H4 (cell line): ENCODE measurements around the gene BRSK1. TPM values are rescaled to one million over a fixed set of nuclear protein-coding genes. Genes with fewer than 3 reads are reported as not detected.
A peak's percentile ranks its signal among the peaks of the same experiment; 100 is the strongest.

ENCODE experiments used
- DNase-seq: peaks from one replicate; pipeline ENCODE4 v3.0.0-alpha.2; 2015; ENCODE audit warnings: low spot score
- total RNA-seq: library from RNA; depleted of rRNA; stranded (reverse); fragments of >200 nt; shearing (Covaris generic); gene quantifications from 2 replicates; pipeline ENCODE4 v1.2.3, GENCODE V29; 2014

Gene BRSK1
- total RNA-seq, 1 experiment from 2014 or later = 4.6 TPM

DNA sequence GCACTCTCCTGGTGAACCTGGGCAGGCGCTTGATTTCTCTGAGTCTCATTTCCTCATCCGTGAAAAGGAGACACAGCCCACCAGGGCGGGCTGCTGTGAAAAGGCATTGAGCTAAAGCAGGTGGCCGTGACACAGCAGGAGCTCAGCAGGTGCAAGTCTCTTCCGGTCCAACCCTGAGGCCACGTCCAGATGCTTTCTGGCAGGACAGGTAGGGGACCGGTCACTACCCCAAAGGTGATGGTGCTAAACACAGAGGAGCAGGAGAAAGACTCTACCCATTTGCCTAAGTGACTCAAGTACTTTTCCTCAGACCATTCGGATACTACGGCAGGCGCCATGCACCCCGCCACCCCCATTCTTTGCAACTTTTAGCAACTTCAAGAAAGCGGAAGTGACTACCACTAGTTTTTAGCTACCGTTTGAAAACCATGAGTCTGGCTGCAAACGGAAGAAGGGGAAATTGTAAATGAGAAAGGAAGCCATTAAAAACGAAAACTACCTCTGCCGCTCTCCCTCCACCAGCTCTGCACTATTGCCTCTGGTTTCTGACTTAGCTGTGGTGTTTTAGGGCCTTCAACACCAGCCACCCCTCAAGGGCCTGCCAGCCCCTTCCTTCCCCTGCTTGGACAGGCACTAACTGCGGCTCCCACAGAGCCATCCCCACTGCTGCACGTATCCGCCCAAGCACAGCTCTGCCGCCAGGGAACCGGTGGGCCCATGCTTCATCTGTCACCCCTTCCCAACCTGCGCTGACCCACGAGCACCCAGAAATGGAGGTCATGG, 29.8 kb upstream of the BRSK1 start:
- no peak for DNase-seq

DNA sequence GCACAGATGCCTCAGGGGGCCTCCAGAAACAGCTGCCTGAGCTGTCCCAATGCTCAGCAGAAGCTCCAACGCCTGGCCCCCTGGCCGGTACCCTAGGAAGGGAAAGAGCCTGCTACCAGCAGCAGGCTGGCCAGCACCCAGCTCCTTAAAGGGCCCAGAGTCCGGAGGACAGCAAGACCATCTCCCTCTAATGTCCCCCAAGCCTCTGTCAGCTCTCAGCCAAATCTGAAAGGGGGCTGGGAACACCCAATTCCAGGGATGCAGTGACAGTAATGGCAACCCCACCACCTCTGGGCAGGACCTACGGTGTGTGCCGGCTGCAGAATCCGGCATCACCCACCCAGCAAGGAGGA, 29.2 kb upstream of the BRSK1 start:
- no peak for DNase-seq

DNA sequence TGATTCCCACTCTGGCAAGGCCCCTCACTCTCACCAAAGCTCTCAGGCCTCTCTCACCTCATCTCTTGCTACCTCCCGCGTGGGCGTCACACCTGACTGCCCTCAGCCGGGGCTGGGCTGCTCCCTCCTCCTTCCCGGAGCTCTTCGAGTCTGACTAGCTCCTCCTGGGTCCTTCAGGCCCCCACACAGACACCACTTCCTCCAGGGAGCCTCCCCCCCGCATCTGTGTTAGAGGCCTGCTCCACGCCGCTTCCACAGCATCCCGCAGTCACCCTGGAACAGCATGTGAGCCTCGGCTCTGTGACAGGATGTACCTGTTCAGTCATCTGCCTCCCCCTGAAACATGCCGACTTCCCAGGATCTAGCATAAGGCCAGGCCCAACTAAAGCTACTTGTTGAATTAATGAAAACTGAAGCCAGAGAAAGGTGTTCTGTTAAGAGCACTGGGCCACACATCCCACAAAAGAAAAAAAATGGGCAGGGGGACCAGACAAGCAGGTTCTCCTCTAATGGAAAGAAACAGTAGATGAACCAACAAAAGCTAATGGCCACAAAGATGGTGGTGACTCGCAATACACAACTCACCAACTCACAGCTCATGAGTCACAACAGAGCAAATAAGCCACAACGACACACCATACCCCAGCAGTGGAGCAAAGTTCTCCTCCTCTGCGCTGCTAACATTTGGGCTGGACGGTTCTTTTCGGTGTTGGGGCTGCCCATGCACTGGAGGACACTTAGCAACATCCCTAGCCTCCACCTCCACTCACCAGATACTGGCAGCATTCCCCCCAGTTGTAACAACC, 28.0 kb upstream of the BRSK1 start:
- DNase-seq = no peak

DNA sequence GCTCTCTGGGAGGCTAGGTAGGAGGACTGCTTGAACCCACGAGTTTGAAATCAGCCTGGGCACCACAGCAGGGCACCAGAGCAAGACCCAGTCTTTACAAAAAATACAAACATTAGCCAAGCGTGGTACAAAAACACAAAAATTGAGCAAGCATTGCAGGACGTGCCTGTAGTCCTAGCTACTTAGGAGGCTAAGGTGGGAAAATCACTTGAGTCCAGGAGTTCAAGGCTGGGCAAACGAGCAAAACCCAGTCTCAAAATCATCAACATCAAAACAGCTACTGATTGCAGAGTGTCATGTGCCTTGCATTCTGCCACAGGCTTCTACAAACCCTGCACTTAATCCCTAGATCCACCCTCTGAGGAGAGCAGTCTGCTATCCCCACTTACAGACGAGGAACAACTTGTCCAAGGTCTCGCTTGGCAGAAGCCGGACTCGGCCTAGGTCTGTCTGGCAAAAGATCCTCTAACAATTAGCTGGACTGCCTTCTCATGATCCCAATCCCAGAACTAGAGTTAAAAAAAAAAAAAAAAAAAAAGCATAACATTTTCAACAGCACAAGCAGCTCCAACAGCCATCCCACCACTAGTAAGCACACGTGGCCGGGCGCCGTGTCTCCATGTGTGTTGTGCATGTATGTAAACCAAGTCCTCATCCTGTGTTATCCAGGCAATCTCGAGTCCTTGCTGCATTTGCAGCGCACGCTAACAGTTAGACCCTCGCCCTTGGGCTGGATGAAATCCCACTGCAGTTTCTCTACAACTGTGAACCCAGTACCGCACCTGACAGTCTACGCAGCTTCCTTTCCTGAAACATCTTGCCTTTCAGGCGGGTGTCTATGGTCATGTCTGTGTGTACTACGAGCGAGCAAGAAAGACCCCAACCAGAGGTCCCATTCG, 27.0 kb upstream of the BRSK1 start:
- DNase-seq = no peak

DNA sequence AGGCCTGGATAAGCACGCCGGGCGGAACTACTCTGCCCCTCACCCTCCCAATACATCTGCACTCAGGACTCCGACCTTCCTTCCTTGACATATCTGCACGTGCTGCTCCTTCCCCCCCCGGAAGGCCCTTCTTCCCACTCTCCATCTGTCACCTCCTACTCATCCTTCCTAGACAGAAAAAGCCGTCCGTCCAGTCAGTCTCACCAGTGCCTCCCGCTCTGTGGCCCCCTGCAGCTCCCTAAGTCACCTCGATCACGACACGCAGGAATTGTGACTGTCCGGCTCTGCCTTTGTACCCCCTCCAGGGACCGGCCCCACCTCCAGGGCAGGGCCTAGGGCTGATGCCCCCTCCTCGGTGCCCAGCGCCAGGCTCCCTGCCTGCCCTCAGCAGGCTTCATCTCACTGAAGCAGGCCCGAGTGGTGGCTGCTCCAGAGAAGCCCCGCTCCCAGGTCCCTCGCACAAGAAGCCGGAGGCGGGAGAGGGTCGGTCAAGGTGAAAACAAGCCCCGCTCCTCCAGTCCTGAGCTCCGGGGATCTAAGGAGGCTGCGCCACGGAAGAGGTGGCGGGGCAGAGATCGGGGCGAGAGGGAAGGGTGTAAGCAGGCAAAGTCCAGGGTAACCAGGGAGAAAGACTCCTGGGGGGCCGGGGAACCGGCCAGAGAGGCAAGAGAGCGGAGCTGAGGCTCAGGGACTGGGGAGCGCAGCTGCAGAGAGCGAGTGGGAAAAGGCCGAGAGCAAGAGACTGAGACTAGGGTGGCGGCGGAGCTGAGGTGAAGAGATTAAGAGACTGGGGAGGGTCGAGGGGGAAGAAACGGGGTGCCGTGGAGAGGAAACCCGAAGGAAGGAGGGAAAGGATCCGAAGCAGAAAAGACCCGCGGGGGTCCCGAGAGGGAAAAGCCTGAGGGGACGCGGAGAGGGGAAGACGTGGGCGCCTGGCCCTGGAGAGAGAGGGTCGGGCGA, 26.1 kb upstream of the BRSK1 start:
- DNase-seq = no peak

DNA sequence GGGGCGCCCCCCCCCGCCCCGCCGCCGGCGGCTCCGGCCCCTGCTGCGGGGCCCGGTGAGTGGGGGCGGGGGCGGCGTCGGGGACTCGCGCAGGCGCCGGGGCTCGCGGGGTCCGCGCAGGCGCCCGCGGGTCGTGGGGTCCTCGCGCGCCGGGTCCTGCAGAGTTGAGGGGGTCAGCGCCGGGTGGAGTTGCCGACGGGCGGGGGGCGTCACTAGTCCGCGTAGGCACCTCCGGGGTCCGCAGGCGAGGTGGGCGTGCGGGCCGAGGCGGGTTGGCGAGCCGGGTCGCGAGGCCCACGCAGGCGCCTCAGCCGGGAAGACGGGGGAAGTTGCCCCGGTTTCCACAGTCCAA, 25.3 kb upstream of the BRSK1 start:
- no peak for DNase-seq

DNA sequence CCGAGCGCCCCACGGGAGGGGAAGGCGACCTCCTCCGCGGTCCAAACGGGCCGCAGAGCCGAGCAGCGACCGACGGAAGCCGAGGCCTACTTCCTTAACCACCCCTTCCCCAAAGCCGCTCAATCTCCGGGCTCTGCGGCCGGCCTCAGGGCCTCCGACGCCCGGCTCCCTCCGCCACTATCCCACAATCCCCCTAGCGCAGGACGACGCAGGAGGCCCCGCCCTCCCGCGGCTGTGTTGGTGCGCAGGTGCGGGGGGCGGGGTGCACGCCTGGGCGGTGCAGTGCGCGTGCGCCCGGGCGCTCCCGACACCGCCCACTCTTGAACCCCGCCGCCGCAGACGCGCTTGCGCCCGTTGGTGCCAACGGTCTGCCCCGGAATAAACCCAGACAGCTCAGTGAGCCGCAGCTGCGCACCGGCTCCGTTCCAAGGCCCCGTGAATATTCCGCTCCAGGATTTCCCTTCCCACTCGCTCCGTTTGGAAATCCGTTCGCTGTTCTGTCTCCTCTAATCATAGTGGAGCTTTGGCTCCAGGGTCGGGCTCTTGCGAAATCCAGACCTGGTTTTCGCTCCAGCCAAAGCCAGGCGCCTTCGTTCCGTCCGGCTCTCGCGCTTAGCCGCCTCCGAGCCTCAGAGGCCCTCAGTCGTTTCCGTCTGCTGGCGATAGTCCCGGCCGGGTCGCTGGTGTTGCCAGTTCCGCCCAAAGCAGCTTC, 24.8 kb upstream of the BRSK1 start, which contains the start of gene PPP6R1:
PPP6R1 (minus strand) TSS at position 190 of the 712 bp plus-strand sequence. CDS start 11,914 bp downstream, outside the sequence.
- DNase-seq = peak; percentile 100

DNA sequence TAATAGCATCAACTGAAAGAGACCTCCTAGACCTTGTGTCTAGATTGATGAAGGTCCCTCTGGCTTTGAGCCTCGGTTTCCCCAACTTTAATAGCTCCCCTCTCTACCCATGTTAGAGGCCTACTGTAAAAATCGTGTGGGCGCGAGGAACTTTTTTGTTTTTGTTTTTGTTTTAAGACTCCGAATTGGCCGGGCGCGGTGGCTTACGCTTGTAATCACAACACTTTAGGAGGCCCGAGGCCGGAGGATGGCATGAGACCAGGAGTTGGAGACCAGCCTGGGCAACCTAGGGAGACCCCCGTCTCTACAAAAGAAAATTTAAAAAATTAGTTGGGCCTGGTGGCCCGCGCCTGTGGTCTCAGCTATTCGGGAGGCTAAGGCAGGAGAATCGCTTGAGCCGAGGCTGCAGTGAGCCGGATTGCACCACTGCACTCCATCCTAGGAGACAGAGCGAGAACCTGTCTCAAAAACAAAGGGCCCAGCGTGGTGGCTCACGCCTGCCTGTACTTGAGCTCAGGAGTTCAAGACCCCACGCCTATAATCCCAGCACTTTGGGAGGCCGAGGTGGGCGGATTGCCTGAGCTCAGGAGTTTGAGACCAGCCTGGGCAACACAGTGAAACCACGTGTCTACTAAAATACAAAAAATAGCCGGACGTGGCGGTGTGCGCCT, 24.1 kb upstream of the BRSK1 start:
- no peak for DNase-seq

DNA sequence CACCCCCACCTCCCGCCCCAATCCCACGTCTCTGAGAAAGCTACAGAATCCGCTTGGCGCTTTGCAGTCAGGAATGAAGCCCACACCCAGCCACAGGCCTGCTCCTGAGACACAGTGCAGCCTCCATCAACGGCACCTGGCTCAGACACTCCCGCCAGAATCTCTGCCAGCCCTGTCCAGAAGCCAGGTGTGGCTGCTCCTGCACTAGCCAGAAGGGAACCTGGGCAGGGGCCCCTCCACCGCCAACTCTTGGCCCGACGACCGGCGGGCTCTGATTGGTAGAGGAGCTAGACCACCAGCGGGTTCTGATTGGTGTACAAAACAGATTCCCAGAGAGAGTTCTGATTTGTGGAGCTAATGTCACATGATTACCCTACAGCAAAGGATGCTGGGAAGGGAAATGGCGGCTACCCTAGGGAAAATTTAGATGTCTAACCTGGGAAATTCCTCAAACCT, 22.1 kb upstream of the BRSK1 start:
- no peak for DNase-seq

DNA sequence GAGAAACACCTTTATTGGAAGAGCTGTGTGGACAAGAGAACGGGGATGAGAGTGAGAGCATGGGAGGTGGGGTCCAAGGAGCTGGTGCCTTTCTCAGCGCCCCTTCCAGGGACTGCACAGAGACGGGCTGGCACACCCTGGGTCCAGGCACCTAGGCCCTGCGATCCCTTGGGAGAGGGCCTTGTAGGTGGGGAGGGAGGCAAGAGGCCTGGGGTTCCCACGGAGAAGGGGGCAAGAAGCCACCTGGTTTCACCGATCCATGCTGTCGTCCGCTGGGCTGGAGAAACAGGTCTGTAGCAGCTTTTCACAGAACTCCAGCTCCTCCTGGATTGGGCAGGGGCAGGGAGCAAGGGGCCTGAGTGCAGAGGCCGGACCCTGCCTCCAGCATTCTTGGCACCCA, 21.4 kb upstream of the BRSK1 start:
- DNase-seq = no peak

DNA sequence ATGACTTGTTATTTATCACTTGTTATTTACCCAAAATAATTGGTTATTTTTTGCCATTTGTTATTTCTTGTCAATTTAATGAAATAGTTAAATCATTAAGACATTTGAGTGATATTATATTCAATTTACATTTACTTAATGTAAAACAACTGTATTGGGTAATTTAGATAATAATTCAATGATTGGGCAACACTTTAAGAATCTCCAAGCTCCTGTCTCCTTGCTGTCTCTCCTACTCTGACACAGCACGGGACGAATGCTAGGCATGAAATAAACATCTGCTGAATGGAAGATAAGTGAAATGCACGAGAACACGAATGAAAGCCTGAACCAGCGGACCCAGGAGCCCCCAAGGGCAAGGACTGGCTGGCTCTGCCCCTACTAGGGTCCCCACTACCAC, 19.3 kb upstream of the BRSK1 start:
- no peak for DNase-seq

DNA sequence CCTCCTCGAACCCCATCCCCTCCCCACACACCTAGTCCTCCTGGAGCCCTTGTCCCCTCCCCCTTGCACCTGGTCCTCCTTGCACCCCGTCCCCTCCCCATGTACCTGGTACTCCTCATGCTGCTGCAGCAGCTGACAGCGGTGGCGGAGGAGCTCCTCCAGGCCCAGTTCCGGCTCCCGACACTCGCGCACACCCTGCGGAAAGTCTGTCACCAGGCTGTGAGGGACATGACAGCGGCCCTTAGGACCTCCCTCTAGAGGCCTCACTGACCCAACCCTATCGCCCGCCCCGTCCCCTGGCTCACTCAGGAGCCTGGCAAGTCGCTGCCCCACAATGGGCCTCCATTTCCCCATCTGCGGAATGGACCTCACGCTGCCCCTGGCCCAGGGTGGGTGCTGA, 18.6 kb upstream of the BRSK1 start:
- DNase-seq = no peak

DNA sequence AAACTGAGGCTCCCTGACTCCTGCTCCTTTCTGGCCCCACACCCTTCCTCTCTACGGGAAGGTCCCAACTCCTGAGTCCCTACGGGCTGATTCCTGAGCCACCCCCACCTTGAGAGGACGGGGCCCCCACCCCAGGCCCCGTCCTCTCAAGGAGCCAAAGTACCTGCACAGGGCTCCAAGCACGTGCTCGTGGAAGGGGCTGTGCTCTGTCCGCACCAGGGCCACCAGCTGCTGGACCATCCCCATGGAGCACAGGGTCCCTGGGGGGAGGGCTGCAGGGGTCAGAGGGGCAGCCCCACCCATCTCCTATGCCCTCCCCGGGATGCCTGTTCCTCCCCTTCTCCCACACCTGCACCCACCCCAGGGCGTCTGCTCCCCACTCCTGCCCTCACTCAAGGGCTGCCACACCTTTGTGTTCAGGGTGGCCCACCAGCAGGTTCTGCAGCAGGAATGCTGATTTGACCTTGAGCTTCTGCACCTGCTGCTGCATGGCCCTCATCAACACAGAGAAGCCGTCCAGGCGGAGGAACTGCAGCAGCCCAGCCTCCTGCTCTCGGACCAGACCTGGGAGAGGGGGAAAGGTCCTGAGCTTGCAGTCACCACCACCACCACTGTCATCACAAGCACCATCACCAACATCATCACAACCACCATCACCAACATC, 17.9 kb upstream of the BRSK1 start:
- no peak for DNase-seq

DNA sequence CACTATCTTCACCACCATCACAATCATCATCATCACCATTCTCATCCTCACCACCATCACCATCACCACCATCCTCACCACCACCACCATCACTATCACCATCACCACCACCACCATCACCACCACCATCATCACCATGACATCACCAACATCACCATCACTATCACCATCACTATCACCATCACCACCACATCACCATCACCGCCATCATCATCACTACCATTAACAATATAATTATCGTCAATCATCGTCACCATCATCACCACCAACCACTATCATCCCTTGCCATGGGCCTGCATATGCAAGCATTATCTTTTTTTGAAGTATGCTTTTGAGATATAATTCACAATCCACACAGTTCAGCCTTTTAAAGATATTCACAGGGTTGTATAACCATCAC, 17.4 kb upstream of the BRSK1 start:
- DNase-seq = no peak

DNA sequence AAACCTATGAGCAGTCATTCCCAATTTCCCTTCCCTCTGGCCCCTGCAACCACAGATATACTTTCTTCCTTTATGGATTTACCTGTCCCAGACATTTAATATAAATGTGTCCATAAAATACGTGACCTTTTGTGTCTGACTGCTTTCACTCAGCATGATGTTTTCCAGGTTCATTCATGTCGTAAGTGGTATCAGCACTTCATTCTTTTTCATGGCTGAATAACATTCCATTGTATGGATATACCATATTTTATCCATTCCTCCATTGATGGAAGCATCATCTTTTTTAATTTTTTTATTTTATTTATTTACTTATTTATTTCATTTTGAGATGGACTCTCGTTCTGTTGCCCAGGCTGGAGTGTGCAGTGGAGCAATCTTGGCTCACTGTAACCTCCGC, 17.0 kb upstream of the BRSK1 start:
- DNase-seq = no peak

DNA sequence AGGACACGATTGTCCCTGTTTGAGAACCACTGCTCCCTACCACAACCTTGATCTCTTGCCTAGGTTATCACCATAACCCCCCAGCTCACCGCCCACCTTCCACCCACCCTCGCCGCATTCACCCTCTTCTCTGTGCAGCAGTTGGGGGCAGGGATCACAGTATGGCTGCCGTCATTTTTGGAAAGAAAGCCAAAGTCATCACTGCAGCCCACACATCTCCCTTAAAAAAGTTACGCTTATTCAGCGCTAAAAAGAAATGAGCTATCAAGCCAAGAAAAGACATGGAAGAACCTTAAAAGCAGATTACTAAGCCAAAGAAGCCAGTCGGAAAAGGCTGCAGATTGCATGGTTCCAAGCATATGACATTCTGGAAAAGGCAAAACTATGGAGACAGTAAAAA, 14.5 kb upstream of the BRSK1 start:
- DNase-seq = no peak

DNA sequence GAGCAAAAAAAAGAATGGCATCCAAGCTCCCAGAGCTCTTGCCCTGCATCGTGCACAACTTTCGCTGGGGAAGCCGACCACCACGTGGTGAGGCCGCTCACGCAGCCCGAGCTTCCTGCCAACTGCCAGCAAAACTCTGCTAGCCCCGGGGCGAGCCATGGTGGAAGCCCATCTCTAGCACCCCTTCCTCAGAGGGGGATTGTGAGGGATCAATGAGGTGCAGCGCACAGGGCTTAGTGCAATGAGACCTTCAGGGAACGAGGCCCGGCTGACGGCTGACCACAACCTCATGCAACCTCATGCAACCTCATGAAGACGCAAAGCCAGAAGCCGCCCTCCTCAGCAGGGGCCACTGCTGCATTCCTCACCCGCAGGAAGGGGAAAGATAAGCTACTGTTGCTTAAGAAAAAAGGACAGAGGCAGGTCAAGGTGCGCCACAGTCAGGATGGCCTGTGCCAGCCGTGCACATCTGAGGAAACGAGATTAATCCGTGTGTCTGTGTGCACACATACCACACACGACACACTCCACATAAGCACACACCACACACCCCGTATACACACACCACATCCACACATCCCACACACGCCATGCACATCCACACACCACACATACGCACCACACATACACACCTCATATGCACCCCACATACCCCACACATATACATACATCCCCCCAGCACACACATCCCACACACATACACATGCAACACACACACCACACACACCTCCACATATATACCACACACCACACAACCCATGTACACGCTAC, 13.4 kb upstream of the BRSK1 start:
- no peak for DNase-seq

DNA sequence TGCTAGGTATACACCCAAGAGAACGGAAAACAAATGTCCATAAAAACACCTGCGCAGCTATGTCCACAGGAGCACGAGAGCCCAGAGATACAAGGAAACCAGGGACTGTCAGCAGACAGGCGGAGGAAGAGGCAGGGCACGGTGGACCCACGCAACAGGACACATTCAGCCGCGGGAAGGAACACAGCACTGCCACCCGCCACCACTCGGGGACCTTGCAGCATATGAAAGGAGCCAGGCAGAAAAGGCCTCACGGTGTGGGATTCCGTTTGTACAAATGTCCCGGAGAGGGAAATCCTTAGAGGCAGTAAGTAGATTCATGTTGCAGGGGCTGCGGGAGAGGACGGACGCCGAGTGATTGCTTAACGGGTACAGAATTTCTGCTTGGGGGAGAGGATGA, 11.7 kb upstream of the BRSK1 start:
- no peak for DNase-seq
